GM13977 (cell line): ENCODE data around the gene SCFD1.

Experiments used
- DNase-seq: peaks from one replicate; pipeline ENCODE4 v3.0.0; 2012; ENCODE audit warnings: low spot score
- in situ Hi-C: fragments of 300-500 bp; cut with MboI; formaldehyde crosslinking; loops from one replicate; pipeline ENCODE4 v1.12.0; 2022; ENCODE audit warnings: low sequenced_read_pairs, low pct_unique_long_range_greater_than_20kb, mixed read lengths, inconsistent platforms; ENCODE audit not compliant: unreplicated experiment
- TF ChIP-seq, protein P1 (sequence below): IDR thresholded peaks from 2 replicates; pipeline ENCODE4 v1.5.1; 2012; ENCODE audit warnings: mild to moderate bottlenecking, control low read depth; ENCODE audit not compliant: insufficient read depth; ENCODE audit errors: extremely low read depth, missing control alignments

The SCFD1 gene

DNA sequence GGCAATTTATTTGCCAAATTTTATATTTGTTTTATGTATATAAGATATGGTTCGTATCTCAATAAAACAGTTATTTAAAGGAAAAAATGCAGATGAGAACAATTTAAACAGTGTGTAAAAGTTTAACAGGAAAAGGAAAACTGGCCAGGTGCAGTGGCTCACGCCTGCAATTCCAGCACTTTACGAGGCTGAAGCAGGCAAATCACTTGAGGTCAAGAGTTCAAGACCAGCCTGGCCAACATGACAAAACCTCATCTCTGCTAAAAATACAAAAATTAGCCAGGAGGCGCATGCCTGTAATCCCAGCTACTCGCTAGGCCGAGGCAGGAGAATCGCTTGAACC is 40.9 kb upstream of the SCFD1 start:
- in situ Hi-C loops = no loop called here
- no peak for DNase-seq
- TF ChIP-seq, protein P1, sequence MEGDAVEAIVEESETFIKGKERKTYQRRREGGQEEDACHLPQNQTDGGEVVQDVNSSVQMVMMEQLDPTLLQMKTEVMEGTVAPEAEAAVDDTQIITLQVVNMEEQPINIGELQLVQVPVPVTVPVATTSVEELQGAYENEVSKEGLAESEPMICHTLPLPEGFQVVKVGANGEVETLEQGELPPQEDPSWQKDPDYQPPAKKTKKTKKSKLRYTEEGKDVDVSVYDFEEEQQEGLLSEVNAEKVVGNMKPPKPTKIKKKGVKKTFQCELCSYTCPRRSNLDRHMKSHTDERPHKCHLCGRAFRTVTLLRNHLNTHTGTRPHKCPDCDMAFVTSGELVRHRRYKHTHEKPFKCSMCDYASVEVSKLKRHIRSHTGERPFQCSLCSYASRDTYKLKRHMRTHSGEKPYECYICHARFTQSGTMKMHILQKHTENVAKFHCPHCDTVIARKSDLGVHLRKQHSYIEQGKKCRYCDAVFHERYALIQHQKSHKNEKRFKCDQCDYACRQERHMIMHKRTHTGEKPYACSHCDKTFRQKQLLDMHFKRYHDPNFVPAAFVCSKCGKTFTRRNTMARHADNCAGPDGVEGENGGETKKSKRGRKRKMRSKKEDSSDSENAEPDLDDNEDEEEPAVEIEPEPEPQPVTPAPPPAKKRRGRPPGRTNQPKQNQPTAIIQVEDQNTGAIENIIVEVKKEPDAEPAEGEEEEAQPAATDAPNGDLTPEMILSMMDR = no peak

DNA sequence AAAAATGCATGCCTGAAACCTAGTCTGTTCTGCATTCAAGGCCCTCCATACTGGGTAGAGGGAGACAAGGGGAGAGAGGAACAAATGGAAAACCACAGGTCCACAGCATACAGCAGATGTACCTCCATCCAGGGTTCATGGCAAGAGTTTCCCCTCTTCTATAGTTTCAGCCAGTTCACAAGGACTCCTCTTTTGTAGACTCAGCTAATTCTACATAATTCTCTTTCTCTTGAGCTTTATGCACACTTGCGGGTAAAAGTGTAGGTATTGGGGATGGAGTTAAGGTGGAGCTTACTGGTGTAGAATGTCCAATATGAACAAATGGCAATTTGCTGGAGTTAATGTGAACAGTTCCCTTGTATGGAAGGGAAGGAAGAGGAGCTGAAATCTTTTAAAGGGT is 39.7 kb upstream of the SCFD1 start:
- in situ Hi-C loops = no loop called here
- DNase-seq = no peak
- TF ChIP-seq, protein P1 = no peak

DNA sequence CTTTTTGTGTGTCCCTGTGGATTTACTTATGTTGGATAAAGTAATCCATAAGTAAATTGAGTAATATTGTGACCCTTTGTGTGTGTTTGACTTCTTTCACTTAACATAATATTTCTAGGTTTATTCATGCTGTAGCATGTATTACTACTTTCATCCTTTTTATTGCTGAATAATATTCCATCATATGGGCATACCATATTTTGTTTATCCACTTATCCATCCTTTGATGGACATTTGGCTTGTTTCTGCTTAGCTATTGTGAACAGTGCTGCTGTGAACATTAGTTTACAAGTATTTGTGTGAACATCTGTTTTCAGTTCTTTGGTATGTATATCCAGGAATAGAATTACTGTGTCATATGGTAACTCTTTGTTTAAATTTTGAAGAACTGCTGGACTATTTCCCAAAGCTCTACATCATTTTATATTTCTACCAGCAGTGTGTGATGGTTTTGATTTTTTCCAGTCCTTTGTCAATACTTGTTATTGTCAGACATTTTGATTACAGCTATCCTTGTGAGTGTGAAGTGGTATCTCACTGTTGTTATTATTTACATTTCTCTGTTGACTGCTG is 38.0 kb upstream of the SCFD1 start:
- DNase-seq = no peak
- in situ Hi-C loops = no loop called here
- TF ChIP-seq, protein P1 = no peak

DNA sequence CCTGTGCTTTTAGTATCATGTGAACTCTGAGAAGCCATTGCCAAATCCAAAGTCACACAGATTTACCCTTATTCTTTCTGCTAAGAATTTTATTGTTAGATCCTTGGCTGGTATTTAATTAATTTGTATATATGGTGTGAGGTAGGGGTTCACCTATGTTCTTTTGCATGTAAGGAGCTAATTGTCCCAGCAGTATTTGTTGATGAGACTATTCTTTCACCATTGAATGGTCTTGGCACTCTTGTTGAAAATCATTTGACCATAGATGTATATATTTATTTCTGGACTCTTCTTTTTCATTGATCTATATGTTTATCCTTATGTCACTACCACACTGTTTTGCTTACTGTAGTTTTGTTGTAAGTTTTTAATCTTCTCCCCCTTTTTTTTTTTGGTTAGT is 36.9 kb upstream of the SCFD1 start:
- TF ChIP-seq, protein P1 = no peak
- in situ Hi-C loops = no loop called here
- DNase-seq = no peak

DNA sequence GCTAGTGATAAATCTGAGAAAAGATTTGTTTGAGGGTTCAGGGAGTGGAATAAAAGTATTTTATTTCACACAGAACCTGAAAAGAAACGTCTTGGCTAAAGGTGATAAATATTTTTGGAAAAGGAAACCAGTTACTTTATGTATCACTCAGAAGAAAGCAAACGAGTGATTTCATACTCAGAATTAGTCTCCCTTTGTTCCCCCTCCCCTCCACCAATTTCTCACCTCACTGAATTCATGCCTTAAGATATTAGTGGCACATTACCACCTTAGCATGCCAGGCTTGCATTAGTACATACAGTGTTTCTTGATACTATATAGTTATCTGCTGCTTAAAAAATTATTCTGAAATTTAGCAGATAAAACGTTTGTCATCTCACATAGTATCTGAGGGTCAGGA is 35.0 kb upstream of the SCFD1 start:
- TF ChIP-seq, protein P1 = no peak
- no peak for DNase-seq
- in situ Hi-C loops = no loop called here

DNA sequence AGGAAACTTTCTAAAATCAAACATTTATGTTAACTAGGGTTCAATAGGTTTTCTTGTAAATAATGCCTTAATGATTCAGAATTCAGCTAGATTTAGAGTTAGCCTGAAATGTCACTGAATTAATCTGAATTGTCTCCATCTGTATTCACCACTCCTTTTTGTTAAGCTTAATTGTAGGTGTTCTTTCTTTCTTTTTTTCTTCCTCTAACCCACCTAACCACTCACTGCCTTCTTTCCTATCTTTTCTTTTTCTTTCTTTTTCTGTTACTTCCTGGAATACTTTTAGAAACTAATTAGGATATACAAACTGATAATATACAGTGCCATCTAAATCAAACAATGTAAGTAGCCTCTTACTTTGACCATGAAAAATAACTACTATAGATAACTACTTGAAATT is 33.2 kb upstream of the SCFD1 start:
- in situ Hi-C loops = no loop called here
- TF ChIP-seq, protein P1 = no peak
- no peak for DNase-seq

DNA sequence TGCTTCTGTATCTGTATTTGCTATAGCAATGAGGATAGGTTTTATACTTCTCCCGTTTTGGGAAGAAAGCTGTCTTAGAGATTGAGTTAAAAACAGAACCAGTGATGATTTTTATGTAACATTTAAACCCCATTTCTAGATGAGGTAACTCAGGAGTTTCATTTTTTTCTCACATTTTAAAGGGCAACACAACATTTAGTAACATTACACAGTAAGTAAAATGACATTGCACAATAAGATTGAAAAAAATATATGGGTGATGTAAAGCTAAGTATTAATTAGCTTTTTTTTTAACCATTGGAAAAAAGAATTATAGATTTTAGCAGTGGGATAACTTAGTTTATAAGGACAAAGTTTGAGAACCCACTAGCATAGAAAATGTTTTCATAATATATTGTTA is 25.2 kb upstream of the SCFD1 start:
- in situ Hi-C loops = no loop called here
- TF ChIP-seq, protein P1 = no peak
- no peak for DNase-seq
